Stimulated activated CD4-positive, alpha-beta T cell treated with anti-CD3 and anti-CD28 coated beads, Interleukin-4, amount 100 ng/mL, for 24 hours (primary cell): ENCODE data around the gene ACAD11.
"Not testable (repeated sequence)": the region's sequence is repeated elsewhere in the genome, so short reads cannot be mapped to it uniquely, and the experiment has no call there.

Experiments used
- DNase-seq: peaks from one replicate; pipeline ENCODE4 v3.0.0-alpha.2; 2020

The ACAD11 gene

DNA sequence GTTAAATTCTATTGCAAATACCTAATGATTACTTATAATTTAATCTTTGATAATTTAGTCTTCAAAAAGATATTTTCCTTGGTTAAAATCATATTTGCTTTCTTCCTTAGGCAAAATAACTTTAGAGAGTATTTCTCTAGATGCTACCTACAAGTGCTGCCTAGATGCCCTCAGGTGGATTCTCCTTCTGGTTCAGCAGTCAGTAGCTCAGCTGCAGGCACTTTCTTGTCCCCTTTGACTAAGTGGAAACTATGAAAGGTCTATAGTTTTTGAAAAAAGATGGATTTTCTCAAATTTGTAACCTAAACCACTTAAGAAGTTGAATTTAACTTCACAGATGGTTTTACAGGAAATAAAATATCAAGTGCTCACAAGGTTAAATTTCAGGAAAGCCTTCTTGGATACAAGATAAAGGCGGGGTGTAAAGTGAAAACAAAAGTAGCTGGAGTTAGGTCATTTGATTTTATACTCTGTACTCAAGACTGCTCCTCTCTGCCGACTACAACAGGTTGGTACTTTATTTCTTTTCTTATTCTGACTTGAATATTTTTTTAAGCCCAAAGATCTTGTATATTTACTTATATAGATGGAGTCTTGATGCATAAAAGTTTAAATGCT, 62.7 kb downstream of the ACAD11 start, which contains the start of gene ACKR4:
Gene ACKR4 (plus strand): TSS at position 455 of the 618 bp plus-strand sequence. CDS start 3,128 bp downstream, outside the sequence.
- DNase-seq = no peak

DNA sequence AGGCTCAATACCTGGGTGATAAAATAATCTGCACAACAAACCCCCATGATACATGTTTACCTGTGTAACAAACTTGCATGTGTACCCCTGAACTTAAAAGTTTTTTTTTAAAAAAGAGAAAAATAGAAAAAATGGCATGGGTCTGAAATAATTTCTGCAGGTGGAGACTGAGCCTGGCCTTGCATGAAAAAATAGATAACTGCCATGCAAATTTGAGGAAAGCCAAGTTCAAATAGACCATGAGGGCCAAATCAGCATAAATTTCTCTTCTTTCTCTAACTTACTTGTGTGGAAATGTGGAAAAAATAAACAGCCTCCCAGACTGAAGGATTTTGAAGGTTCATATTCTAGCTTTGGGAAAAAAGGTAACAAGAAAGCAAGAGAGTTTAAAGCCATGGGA, 63.3 kb downstream of the ACAD11 start:
- no peak for DNase-seq

DNA sequence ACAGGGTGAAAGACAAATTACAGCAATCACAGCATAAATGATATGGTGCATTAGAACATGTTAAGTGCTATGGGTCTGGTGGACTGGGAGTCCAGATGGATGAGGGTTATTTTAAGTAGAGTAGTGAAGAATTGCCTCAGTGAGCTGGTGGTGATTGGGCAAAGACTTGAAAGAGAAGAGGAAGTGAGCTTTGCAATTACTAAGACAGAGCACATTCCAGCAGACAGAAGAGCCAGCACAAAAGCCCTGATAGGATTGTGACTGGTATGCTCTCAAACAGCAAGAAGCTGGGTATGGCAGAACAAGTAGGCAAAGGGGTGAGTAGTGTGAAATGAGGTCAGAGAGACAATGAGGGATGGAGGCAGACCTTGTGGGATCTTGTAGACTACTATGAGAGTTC, 64.6 kb downstream of the ACAD11 start:
- DNase-seq = no peak

DNA sequence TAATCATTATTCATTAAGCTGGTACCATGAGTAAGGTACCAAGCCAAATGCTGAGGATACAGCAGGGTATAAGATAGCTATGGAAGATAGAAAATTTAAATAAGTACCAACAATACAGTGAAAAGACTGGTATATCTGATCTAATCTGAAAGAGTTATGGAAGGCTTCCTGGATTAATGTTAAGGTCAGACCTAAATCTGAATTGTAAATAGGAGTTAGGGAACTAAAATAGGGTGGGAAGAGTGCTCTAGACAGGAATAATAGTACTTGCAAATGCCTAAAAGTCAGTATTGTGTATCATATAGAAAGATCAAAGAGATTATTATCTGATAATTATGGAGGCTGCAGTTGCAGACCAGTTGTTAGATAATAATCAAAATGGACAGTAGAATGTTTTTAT, 65.1 kb downstream of the ACAD11 start:
- no peak for DNase-seq

DNA sequence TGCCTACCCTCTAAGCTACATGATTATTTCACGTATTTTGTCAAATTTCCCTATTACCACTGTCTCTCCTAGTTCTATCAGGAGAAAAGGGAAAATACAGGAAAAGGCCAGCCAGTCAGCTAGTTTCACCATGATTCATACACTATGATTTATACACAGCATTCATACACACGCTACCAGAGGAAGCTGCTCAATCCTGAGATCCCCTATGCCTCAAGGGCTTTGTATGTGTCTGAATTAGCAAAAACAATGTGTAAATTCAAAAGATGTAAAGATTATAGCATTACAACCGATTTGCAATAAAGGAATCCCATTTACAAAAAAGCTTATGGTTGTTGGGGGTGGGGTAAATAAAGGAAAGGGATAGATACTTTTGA, 65.7 kb downstream of the ACAD11 start:
- no peak for DNase-seq

DNA sequence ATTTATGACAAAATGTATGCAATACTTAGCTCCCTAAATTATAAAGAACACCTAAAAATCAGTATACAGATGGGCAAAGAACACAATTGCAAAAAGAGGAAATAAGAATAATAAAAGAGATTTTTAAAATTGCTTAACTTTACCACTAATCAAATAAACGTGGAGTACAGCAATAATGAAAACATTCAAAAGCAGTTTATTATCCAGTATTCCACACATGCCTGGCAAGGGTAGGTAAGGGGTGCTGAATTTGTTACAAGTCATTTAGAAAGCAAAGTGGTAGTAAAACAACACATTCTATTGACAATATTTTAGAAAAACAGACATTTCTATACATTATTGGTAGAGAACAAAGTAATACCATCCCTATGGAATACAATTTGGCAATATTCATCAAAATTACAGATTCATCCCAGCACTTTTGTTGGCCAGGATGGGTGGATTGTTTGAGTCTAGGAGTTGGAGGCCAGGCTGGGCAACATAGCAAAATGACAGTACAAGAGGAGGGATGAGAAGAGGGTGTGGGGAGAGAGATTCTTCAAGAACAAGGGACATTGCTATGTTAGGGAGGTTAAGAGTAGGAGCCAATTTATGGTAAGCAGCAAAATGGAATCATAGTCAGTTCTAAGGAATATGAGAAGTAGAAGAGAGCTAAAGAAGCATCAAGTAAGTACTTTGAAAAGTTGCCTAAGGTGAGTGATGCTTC, 66.2 kb downstream of the ACAD11 start:
- DNase-seq = no peak

DNA sequence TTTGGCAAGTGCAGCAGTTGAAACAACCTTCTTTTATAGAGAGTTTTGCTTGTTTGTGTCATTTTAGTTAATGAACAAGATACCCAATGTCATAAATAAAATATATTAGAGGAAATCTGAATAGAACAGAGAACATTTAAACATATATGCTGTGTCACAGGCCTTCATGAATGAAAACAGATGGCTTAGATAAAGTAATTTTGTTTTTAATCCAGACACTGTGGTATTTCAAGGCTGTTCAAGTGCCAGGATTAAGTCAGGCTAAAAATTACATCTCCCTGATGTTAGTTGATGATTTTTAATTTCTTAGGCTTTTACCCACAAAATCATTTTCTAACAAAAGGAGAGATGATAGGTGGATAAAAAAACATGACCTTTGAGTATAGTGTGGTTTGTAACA, 67.4 kb downstream of the ACAD11 start:
- no peak for DNase-seq

DNA sequence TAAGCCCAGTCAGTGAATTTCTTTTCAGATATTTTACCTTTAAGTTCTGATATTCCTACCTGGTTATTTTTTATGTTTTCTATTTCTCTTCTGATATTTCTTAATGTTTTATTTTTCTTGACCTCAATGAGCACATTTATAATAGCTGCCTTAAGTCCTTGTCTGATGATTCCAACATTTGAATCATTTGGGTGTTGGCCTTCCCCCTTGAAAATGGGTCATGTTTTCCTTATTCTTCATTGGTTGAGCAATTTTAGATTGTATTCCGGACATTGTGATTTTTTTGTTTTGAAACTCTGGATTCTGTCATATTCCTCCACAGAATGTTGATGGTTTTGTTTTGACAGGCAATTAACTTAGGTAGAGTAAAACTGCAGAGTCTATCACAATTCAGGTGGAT, 72.2 kb downstream of the ACAD11 start:
- DNase-seq = no peak

DNA sequence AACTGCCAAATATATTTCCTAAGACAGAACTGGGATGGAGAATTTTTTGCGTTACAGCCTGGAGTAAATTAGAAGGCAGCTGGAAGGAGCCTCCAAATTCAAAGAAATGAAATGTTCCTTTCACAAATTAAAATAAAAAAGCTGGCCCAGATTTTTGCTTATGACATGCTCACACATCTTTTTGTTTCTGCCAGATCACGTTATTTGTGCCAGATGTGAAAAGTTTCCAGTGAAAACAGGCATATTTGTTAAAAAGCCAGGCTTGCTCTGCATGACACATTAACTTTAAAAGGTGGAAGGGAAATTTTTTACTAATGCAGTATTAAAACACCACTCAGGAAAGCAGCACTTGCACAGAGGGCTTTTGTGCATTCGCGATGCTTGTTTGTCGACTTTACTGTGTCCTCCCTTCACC, 85.8 kb downstream of the ACAD11 start:
- no peak for DNase-seq

DNA sequence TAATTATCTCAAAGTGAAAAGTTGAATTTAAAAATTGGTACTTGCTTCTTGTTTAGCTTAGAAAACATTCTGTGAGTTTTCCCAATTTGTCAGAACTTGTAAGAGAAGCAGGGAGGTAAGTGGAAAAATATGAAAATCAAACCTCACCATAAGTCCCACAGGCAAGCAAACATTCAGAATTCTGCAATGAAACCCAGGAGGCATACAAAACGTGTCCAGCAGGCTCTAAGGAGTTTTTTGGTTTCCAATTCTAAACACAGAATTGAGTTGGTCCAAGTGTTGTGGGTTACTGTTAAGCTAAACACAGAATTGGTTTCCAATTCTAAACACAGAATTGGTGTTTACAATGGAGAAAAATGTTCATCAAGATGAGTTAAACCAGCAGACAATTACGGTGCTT, 89.6 kb downstream of the ACAD11 start:
- no peak for DNase-seq

DNA sequence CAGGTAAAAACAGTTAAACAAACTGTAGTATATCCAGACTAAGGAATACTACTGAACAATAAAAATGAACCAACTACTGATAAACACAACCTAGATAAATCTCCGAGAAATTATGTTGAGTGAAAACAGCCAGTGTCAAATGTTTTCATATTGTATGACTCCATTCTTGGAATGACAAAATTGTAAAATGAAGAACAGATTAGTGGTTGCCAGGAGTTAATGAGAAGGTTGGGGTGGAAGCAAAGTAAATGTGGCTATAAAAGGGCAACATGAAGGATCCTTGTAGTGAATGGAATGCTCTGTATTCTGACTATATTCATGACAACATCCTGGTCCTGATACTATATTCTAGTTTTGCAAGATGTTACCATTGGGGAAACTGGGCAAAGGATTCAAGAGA, 90.0 kb downstream of the ACAD11 start:
- DNase-seq = no peak

DNA sequence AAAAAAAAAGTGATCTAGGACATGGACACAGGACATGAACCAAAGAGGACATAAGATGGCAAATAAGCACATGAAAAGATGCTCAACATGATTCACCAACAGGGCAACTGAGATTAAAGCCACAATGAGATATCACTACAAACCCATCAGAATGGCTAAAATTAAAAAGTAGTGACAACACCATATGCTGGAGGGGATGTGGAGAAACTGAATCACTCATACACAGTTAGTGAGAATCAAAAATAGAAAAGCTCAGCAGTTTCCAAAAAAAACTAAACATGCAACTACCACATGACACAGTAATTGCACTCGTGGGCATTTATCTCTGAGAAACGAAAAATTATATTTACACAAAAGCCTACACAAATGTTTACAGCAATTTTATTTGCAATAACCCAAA, 90.5 kb downstream of the ACAD11 start:
- DNase-seq = no peak

DNA sequence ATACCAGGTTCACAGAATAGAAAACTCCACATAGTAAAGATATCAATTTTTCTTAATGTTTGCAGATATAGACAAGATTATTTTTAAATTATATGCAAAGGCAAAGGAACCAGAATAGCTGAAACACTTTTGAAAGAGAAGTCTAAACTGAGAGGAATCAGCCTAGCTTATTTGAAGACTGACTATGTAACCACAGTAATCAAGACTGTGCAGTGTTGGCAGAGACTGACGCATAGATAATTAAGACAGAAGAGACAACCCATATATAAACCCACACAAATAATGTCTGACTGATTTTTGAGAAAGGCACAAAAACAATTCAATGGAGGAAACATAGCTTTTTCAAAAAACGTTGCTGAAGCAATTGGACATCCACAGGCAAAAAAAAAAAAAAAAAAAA, 91.2 kb downstream of the ACAD11 start:
- no peak for DNase-seq

DNA sequence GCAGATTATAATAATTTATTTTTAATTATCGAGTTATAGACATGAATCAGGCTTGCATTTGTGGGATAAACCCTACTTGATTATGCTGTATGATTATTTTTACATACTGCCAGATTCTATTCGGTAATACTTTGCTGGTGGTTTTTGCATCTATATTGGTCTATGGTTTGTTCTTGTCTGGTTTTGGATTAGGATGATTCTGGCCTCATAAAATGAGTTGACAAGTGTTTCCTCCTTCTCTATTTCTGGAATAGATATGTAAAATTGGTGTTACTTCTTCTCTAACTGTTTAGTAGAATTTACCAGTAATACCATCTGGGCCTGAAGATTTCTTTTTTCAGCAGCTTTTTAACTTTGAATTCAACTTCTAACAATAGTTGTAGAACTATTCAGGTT, 95.5 kb downstream of the ACAD11 start:
- no peak for DNase-seq

DNA sequence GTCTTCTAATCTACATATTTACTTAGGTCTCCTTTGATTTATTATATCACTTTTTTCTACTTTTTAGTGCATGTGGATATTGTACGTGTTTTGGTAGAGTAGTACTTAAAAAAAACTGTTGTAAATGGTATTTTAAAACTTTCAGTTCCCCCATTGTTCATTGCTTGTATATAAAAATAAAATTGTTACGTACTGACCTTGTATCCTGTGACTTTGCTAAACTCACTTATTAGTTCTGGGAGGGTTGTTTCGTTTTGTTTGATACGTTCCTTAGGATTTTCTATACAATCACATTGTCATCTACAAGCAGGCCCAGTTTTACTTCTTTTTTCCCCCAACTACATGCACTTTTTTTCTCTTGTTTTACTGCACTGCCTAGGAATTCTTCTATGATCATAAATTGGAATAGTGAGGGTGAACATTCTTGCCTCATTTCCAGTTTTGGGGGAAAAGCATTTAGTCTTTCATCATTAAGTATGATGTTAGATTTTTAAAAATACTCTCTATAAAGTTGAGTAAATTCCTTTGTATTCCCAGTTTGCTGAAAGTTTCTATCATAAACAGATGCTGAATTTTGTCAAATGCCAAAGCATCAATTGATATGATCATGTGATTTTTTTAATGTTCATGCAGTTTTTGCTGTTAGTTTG, 96.1 kb downstream of the ACAD11 start:
- no peak for DNase-seq

DNA sequence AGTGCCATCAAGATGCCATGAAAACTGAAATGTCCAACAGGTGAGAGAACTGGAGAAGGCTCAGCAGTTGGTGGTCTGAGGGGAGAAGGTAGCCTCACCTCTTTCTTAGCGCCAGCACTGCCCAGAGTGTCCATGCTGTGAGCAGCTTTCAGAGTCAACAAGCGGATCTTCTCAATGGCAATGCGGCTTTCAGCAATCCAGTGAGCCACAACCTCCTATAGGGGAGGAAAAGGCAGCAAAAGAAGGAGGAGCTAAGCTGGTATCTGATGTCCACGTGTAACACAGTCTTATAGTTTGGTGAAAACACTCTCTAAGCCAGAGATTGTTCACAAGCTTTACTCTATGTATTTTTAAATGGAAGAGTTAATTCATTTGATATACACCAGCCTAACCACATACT, 98.6 kb downstream of the ACAD11 start:
- no peak for DNase-seq

DNA sequence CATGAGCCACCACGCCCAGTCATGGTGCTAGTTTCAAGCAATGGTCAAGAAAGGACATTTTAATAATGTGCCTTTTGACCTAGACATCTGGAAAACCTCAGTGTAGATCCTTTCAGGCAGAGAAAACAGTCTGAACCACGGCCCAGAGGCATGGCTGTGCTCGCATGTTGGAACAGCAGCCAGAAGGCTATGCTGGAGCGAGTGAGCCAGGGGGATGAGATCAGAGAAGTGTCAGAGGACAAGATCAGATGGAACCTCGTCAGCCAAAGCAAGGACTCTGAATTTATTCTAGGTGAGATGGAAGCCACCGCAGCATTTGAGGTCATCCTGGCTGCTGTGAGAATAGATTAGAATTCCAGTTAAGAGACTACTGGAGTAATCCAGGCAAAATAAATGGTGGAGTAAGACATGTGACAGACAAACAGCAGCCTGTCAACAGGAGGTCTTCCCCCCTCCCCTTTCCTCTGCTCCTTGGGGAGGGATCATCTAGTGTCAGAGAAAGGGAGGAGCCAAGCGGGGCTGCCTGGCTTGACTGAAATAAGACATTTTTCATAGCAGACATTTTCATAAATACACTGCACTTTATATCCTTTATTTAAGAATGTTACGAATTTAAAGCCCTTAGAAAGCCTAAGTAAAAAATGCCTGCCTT, 103.0 kb downstream of the ACAD11 start:
- DNase-seq = no peak

DNA sequence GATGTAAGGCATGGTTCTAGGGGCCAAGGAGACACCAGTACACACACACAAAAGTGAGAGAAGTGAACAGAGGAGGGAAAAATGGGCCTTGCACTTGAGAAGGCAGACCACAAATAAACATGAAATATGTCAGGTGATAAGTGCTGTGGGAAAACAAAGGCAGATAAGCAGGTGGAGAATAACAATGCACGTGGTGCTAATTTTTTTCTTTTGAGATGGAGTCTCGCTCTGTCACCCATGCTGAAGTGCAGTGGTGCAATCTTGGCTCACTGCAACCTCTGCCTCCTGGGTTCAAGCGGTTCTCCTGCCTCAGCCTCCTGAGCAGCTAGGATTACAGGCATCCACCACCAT, 103.6 kb downstream of the ACAD11 start:
- not testable (repeated sequence) for DNase-seq

DNA sequence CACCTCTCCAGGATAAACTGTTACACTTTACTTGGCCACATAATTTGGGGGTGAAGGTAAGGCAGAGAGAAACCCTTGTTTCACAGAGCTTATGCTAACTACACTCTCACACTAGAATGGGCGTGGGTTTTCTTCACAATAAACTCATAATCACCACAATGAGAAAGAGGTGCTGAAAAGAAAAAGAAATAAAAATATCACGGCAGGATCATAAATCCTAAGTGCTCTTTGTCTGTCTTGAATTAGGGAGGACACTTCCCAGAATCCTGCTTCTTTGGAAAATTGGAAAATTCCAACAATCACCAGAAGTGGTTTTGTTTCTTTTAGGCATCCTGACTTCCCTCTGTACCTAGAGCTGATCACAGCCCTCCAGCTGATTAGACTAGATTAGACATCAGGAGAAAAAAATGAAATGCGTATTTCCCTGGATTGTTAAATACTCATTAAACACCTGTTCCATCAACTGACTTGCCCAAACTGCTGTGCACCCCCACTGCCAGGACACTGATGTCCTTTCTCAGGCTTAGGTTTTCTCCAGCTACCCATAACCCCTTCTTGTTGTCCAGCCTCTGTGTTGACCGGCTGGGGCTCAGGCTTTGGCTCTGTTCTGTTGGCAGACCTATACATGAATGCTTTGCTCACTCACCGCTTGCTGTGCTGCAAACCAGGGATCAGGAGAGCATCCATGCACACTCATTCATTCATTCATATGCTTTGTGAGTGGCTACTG, 104.1 kb downstream of the ACAD11 start:
- no peak for DNase-seq

DNA sequence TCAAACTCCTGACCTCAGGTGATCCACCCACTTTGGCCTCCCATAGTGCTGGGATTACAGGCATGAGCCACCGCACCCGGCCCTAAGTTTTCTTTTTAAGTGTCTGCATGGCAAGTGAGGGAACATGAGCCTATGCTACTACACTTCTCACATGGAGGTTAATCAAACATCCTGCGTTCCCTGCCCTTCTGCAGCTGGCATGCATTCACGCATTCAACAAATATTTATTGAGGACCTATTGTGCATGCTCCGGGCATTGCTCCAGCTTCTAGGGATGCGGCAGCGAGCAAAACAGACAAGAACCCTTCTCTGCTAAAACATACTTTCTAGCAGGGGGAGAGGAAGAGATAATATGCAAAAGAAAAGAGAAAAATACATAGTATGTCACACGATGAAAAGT, 105.2 kb downstream of the ACAD11 start:
- DNase-seq = no peak

DNA sequence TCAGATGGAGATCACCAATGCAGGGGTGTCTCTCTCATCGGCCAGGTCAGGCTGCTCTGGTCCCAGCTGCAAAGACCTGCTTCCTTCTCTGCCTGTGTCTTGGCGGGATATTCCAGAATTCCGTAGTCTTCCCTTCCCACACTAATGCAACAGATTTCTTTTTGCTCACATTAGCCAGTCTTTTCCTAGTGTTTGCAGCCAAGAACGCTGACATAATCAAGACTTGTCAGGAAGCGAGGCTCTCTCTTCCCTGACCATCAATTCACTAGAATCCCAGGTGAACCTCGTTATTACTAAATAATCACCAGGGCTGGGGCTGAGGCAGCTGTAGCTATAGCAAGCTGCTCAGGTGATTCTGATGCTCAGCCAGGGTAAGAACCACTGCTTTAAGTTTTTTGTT, 105.8 kb downstream of the ACAD11 start:
- DNase-seq = no peak

DNA sequence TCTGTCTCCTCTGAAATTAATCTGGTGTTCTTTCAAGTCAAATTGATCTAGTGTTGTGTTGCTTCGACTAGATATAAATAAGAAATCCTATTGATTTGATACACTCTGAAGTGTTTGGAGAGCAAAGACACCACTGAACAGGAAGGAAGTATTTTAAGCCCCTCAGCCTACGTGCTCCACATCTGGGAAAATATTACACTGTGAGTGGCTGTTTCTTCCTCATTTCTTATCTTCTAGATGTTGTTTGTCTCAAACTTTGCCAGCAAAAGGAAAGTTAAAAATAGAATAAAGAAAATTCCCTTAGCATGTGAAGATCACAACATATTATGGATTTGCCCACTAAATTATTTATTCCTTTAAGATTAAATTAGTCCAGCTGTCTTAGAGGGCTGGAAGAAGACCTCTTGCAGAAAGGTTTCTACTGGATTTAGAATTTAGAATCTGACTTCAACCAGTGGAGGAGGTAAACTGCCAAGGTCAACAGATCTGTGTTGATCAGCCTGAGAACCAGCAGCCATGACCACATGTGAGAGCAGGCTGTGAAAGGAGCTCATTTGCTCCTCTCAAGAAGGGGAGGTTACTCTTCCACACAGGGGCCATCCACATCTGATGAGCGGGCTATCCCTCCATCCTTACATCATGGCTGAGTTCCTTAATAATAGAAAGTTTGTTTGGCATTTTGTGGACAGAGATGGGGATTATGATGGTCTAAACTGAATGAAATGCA, 108.9 kb downstream of the ACAD11 start:
- DNase-seq = no peak
